ENCODE measurements around the gene CORO7.
A peak's percentile ranks its signal among the peaks of the same experiment; 100 is the strongest.

CORO7 gene

GRCh38 chr16:4378999-4379690, 37.3 kb downstream of the CORO7 start:
- H3K4me1 ChIP-seq, result peaks cover 78% of the 10 kb centered on the region
- H3K27me3 ChIP-seq, result no peaks in the 10 kb centered on the region
- peaks cover 65% of the 10 kb centered on the region for H3K36me3 ChIP-seq
- no peak overlapping the region for H3K4me3 ChIP-seq
- H4K20me1 ChIP-seq, result peaks cover 99% of the 10 kb centered on the region
- H3K9ac ChIP-seq, result no peak overlapping the region
- no peak for TF ChIP-seq Cebpa-rat (IDR thresholded peaks at IDR 0.05)
- no peak overlapping the region for H3K4me2 ChIP-seq
- no peaks in the 10 kb centered on the region for H3K9me3 ChIP-seq
- H3K27ac ChIP-seq, result no peak overlapping the region

GRCh38 chr16:4378161-4378666, 38.2 kb downstream of the CORO7 start:
- Histone ChIP-seq H3K36me3 (peaks cover 63% of the 10 kb centered on the region), H3K27me3 (no peaks in the 10 kb centered on the region), H3K4me2 (no peak overlapping the region; the same call in 1 of the 2 replicates), H3K9ac (no peak overlapping the region), H3K27ac (no peak overlapping the region), H4K20me1 (peaks cover 99% of the 10 kb centered on the region), H3K9me3 (no peaks in the 10 kb centered on the region), H3K4me3 (no peak overlapping the region), H3K4me1 (peaks cover 78% of the 10 kb centered on the region)
- no peak for TF ChIP-seq Cebpa-rat (IDR thresholded peaks at IDR 0.05)

GRCh38 chr16:4377573-4378154, 38.7 kb downstream of the CORO7 start:
- Histone ChIP-seq H4K20me1 (peaks cover 99% of the 10 kb centered on the region), H3K4me2 (no peak overlapping the region; the same call in 1 of the 2 replicates), H3K4me1 (peaks cover 78% of the 10 kb centered on the region), H3K9me3 (no peaks in the 10 kb centered on the region), H3K9ac (no peak overlapping the region), H3K36me3 (peaks cover 58% of the 10 kb centered on the region), H3K4me3 (no peak overlapping the region), H3K27me3 (no peaks in the 10 kb centered on the region), H3K27ac (0 out of 2 replicates have a peak overlapping the region, but pooled peaks have one; percentile 9)
- TF ChIP-seq Cebpa-rat (IDR thresholded peaks at IDR 0.05), result no peak

- no peak overlapping the region for H3K4me3 ChIP-seq
- no peaks in the 10 kb centered on the region for H3K27me3 ChIP-seq
- peaks cover 99% of the 10 kb centered on the region for H4K20me1 ChIP-seq
- no peak overlapping the region; the same call in 1 of the 2 replicates for H3K4me2 ChIP-seq
- H3K27ac ChIP-seq, result 0 out of 2 replicates have a peak overlapping the region, but pooled peaks have one; percentile 9
- H3K9ac ChIP-seq, result no peak overlapping the region
- peaks cover 81% of the 10 kb centered on the region for H3K4me1 ChIP-seq
- H3K9me3 ChIP-seq, result no peaks in the 10 kb centered on the region
- TF ChIP-seq Cebpa-rat (IDR thresholded peaks at IDR 0.05), result no peak
- peaks cover 51% of the 10 kb centered on the region for H3K36me3 ChIP-seq
Measured at GRCh38 chr16:4376893-4377572, 39.4 kb downstream of the CORO7 start.

GRCh38 chr16:4376126-4376892, 40.1 kb downstream of the CORO7 start:
- Histone ChIP-seq H3K9me3 (no peaks in the 10 kb centered on the region), H3K27me3 (no peaks in the 10 kb centered on the region), H3K27ac (no peak overlapping the region), H3K36me3 (peaks cover 44% of the 10 kb centered on the region), H3K4me3 (no peak overlapping the region), H3K9ac (peak overlapping the region; percentile 8; the same call in 1 of the 2 replicates), H3K4me2 (peak overlapping the region; percentile 45), H3K4me1 (peaks cover 85% of the 10 kb centered on the region), H4K20me1 (peaks cover 99% of the 10 kb centered on the region)
- TF ChIP-seq Cebpa-rat (IDR thresholded peaks at IDR 0.05), result no peak

- no peak overlapping the region for H3K27ac ChIP-seq
- peak overlapping the region; percentile 45 for H3K4me2 ChIP-seq
- peaks cover 38% of the 10 kb centered on the region; the same call in 1 of the 2 replicates for H3K36me3 ChIP-seq
- H3K4me1 ChIP-seq, result peaks cover 91% of the 10 kb centered on the region
- H3K9ac ChIP-seq, result peak overlapping the region; percentile 8; the same call in 1 of the 2 replicates
- no peak overlapping the region for H3K4me3 ChIP-seq
- peaks cover 99% of the 10 kb centered on the region for H4K20me1 ChIP-seq
- H3K9me3 ChIP-seq, result no peaks in the 10 kb centered on the region
- TF ChIP-seq Cebpa-rat (IDR thresholded peaks at IDR 0.05), result no peak
- no peaks in the 10 kb centered on the region for H3K27me3 ChIP-seq
Measured at GRCh38 chr16:4375717-4376116, 40.7 kb downstream of the CORO7 start.

- H3K4me3 ChIP-seq, result peak overlapping the region; percentile 76; the same call in 1 of the 2 replicates
- no peaks in the 10 kb centered on the region for H3K27me3 ChIP-seq
- peaks cover 30% of the 10 kb centered on the region; the same call in 1 of the 2 replicates for H3K36me3 ChIP-seq
- peak overlapping the region; percentile 100 for H3K4me2 ChIP-seq
- H3K4me1 ChIP-seq, result peaks cover 84% of the 10 kb centered on the region
- H3K9me3 ChIP-seq, result no peaks in the 10 kb centered on the region
- H3K9ac ChIP-seq, result peak overlapping the region; percentile 78; the same call in 1 of the 2 replicates
- peaks cover 99% of the 10 kb centered on the region for H4K20me1 ChIP-seq
- H3K27ac ChIP-seq, result peak overlapping the region; percentile 56; the same call in 1 of the 2 replicates
- no peak for TF ChIP-seq Cebpa-rat (IDR thresholded peaks at IDR 0.05)
Measured at GRCh38 chr16:4373909-4374742, 42.3 kb downstream of the CORO7 start.

- no peak for TF ChIP-seq Cebpa-rat (IDR thresholded peaks at IDR 0.05)
- Histone ChIP-seq H4K20me1 (peaks cover 99% of the 10 kb centered on the region), H3K27ac (peak overlapping the region; percentile 56; the same call in 1 of the 2 replicates), H3K9me3 (no peaks in the 10 kb centered on the region), H3K4me1 (peaks cover 77% of the 10 kb centered on the region), H3K9ac (peak overlapping the region; percentile 78; the same call in 1 of the 2 replicates), H3K4me2 (peak overlapping the region; percentile 100), H3K36me3 (peaks cover 29% of the 10 kb centered on the region; the same call in 1 of the 2 replicates), H3K4me3 (peak overlapping the region; percentile 76; the same call in 1 of the 2 replicates), H3K27me3 (no peaks in the 10 kb centered on the region)
Measured at GRCh38 chr16:4373356-4373908, 43.0 kb downstream of the CORO7 start.

Data from BLaER1 (cell line).